Gastroesophageal sphincter (tissue), 3 donors: ENCODE measurements around the gene ZNF837.

Experiments used
- POLR2A ChIP-seq, 2 donors: fragments of 450-650 bp; IDR thresholded peaks; one replicate each; pipeline ENCODE4 v1.6.1; 2017; ENCODE audit warnings: antibody characterized with exemption in 2 of 2, mild to moderate bottlenecking in 2 of 2, moderate library complexity in 1 of 2
- POLR2AphosphoS5 ChIP-seq: sonication (generic); formaldehyde crosslinking; IDR thresholded peaks from one replicate; pipeline ENCODE4 v1.6.1; 2017; ENCODE audit warnings: antibody characterized with exemption
- TF ChIP-seq, protein P1 (sequence below), 4 experiments: fragments of 200-600 bp in 2 of 4; fragments of 450-650 bp in 2 of 4; sonication (generic) in 1 of 4; IDR thresholded peaks; one replicate each; pipeline ENCODE4 v1.5.1; 2017 to 2019; ENCODE audit warnings: antibody characterized with exemption in 4 of 4, mild to moderate bottlenecking in 2 of 4, moderate library complexity in 2 of 4

DNA sequence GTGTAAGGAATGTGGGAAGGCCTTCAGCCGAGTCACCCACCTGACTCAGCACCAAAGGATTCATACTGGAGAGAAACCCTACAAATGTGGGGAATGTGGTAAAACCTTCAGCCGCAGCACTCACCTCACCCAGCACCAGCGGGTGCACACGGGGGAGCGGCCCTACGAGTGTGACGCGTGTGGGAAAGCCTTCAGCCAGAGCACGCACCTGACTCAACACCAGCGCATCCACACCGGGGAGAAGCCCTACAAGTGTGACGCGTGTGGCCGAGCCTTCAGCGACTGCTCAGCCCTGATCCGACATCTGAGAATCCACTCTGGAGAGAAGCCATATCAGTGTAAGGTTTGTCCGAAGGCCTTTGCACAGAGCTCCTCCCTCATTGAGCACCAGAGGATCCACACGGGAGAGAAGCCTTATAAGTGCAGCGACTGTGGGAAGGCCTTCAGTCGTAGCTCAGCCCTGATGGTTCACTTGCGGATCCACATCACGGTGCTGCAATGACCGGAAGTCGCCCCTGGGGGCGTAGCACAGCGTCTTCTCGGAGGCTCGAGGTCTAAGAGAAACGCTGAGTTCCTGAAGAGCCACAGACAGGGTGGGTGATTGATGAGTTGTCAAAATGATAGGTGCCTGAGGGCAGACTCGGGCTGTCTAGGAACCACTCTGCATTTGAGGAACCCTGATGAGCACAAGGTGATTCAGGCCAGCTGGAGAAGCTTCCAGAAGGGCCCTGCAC is 41.8 kb downstream of the ZNF837 start:
- TF ChIP-seq, protein P1, sequence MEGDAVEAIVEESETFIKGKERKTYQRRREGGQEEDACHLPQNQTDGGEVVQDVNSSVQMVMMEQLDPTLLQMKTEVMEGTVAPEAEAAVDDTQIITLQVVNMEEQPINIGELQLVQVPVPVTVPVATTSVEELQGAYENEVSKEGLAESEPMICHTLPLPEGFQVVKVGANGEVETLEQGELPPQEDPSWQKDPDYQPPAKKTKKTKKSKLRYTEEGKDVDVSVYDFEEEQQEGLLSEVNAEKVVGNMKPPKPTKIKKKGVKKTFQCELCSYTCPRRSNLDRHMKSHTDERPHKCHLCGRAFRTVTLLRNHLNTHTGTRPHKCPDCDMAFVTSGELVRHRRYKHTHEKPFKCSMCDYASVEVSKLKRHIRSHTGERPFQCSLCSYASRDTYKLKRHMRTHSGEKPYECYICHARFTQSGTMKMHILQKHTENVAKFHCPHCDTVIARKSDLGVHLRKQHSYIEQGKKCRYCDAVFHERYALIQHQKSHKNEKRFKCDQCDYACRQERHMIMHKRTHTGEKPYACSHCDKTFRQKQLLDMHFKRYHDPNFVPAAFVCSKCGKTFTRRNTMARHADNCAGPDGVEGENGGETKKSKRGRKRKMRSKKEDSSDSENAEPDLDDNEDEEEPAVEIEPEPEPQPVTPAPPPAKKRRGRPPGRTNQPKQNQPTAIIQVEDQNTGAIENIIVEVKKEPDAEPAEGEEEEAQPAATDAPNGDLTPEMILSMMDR (IDR thresholded peaks at IDR 0.05): no peak
- TF ChIP-seq POLR2A (IDR thresholded peaks at IDR 0.05) (no peak), POLR2AphosphoS5 (no peak)
